HepG2 (cell line): Measurements from ENCODE around the gene DOC2A. TPM values are rescaled to one million over a fixed set of nuclear protein-coding genes. Genes with fewer than 3 reads are reported as not detected.

Source experiments
- CBX5 ChIP-seq: sonication (generic); formaldehyde crosslinking; IDR thresholded peaks from 2 replicates; pipeline ENCODE4 v1.4.0; 2020; ENCODE audit warnings: missing genetic modification reagents, borderline replicate concordance
- ERF ChIP-seq: IDR thresholded peaks from 2 replicates; pipeline ENCODE4 v1.6.1; 2018; ENCODE audit warnings: missing biosample characterization, missing genetic modification reagents
- GZF1 ChIP-seq: sonication (generic); formaldehyde crosslinking; IDR thresholded peaks from 2 replicates; pipeline ENCODE4 v1.5.1; 2020; ENCODE audit warnings: mild to moderate bottlenecking, missing genetic modification reagents
- HIVEP1 ChIP-seq: sonication (generic); formaldehyde crosslinking; IDR thresholded peaks from 2 replicates; pipeline ENCODE4 v1.4.0; 2020; ENCODE audit warnings: mild to moderate bottlenecking, missing genetic modification reagents
- HNF1B ChIP-seq: sonication (generic); formaldehyde crosslinking; IDR thresholded peaks from 2 replicates; pipeline ENCODE4 v1.5.1; 2020; ENCODE audit warnings: mild to moderate bottlenecking, moderate library complexity, missing genetic modification reagents
- HOXD1 ChIP-seq: sonication (generic); formaldehyde crosslinking; IDR thresholded peaks from 2 replicates; pipeline ENCODE4 v1.5.0; 2020; ENCODE audit warnings: missing genetic modification reagents
- KAT8 ChIP-seq: IDR thresholded peaks from 2 replicates; pipeline ENCODE4 v1.6.1; 2016; ENCODE audit warnings: missing genetic modification reagents, missing compliant biosample characterization
- NR2F2 ChIP-seq: IDR thresholded peaks from 2 replicates; pipeline ENCODE4 v1.6.1; 2012; ENCODE audit warnings: low read depth, inconsistent platforms, borderline replicate concordance
- SIN3A ChIP-seq: IDR thresholded peaks from 2 replicates; pipeline ENCODE4 v1.6.1; 2011; ENCODE audit warnings: low read depth, mild to moderate bottlenecking, control low read depth, low read length, borderline replicate concordance
- SUZ12 ChIP-seq: fragments of 150-350 bp; IDR thresholded peaks from 2 replicates; pipeline ENCODE4 v1.6.1; 2014; ENCODE audit warnings: low read depth, low read length
- ZBTB7A ChIP-seq: sonication (generic); formaldehyde crosslinking; IDR thresholded peaks from 2 replicates; pipeline ENCODE4 v1.8.0; 2022; ENCODE audit warnings: mild to moderate bottlenecking, missing genetic modification reagents
- ZNF124 ChIP-seq: sonication (generic); formaldehyde crosslinking; IDR thresholded peaks from 2 replicates; pipeline ENCODE4 v1.4.0; 2020; ENCODE audit warnings: missing genetic modification reagents
- ZNF234 ChIP-seq: sonication (generic); formaldehyde crosslinking; conservative IDR thresholded peaks from 2 replicates; pipeline ENCODE4 v1.5.1; 2020; ENCODE audit warnings: mild to moderate bottlenecking, missing genetic modification reagents
- ZNF557 ChIP-seq: sonication (generic); formaldehyde crosslinking; IDR thresholded peaks from 2 replicates; pipeline ENCODE4 v1.4.0; 2020; ENCODE audit warnings: missing genetic modification reagents
- ZNF567 ChIP-seq: sonication (generic); formaldehyde crosslinking; IDR thresholded peaks from 2 replicates; pipeline ENCODE4 v1.8.1; 2023; ENCODE audit warnings: mild to moderate bottlenecking, missing genetic modification reagents, borderline replicate concordance
- ZNF674 ChIP-seq: sonication (generic); formaldehyde crosslinking; IDR thresholded peaks from 2 replicates; pipeline ENCODE4 v1.5.0; 2020; ENCODE audit warnings: low read depth, mild to moderate bottlenecking, missing genetic modification reagents
- ZNF687 ChIP-seq: sonication (generic); formaldehyde crosslinking; IDR thresholded peaks from 2 replicates; pipeline ENCODE4 v1.5.1; 2020; ENCODE audit warnings: mild to moderate bottlenecking, missing genetic modification reagents, moderate library complexity
- polyA plus RNA-seq, 8 experiments: library from polyadenylated mRNA; depleted of rRNA in 3 of 8; stranded (reverse) in 7 of 8; unstranded in 1 of 8; fragments of >200 nt; fragmentation: Illumina TruSeq in 4 of 8; extraction: Trizol in 4 of 8; gene quantifications; 2 replicates each; pipeline versions ENCODE4 v1.2.1 to v1.2.3, GENCODE V29; 2011 to 2016; ENCODE audit warnings: low read depth in 4 of 8, missing spikeins in 1 of 8, mixed read lengths in 1 of 8; ENCODE audit not compliant: insufficient read depth in 1 of 8
- total RNA-seq, 5 experiments: library from RNA; depleted of rRNA; stranded (reverse); fragments of >200 nt; fragmentation: Illumina TruSeq; extraction: Trizol; gene quantifications; 2 replicates each; pipeline ENCODE4 v1.2.3, GENCODE V29; 2016; ENCODE audit warnings: low read depth in 1 of 5
- TF ChIP-seq, protein P1 (sequence below), 2 experiments: sonication (generic) in 1 of 2; formaldehyde crosslinking in 1 of 2; IDR thresholded peaks; 2 replicates each; pipeline versions ENCODE4 v1.4.0 to v1.6.1; 2018 to 2020; ENCODE audit warnings: missing genetic modification reagents in 2 of 2, borderline replicate concordance in 1 of 2, low read depth in 1 of 2, mild to moderate bottlenecking in 1 of 2, missing biosample characterization in 1 of 2
- TF ChIP-seq, protein P2 (sequence below): IDR thresholded peaks from 2 replicates; pipeline ENCODE4 v1.6.1; 2018; ENCODE audit warnings: missing genetic modification reagents, mild to moderate bottlenecking, missing compliant biosample characterization

Gene DOC2A
- total and polyA plus RNA-seq, 2 of the 13 experiments (the other 11 are each of a cell fraction or from before 2014, with no cell fraction given): 0.15 to 0.55 TPM

DNA sequence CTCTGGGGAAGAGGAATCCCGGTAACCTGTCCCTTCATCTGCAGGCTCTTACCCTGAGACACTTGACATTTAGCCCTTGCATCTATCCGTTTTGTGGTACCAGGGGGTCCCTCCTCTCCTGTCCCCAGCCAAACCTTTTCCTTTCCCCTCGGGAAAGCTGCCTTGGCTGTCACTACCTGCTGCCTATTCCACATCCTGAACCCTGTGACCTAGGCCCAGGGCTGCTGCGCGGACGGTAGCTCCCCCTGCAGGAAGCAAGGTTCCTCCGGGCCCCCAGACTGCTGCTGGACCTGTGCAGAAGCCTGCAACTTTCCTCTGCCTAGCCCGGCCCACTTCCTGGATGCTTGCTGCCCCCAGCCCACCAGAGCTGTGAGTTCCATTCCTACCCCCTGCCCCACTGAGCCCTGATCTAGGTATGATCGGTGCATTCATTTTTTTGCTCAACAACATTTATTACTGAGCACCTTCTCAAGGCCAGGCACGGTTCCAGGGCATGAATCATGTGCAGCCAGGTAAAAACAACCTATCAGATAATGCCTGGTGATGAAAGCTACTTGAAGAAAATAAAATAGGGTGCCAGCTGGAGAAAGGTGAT lies 44.2 kb upstream of the DOC2A start (continued):
- peak; percentile 73 for TF ChIP-seq ZNF687
- no peak for TF ChIP-seq HIVEP1 (CRISPR knock-in tag)
- no peak for TF ChIP-seq ZNF674
- 0 out of 2 replicates have a peak, but pooled peaks have one; percentile 49 for TF ChIP-seq CBX5 (CRISPR knock-in tag)
- TF ChIP-seq ERF (CRISPR knock-in tag): 0 out of 2 replicates have a peak, but pooled peaks have one; percentile 22
- TF ChIP-seq, protein P1, sequence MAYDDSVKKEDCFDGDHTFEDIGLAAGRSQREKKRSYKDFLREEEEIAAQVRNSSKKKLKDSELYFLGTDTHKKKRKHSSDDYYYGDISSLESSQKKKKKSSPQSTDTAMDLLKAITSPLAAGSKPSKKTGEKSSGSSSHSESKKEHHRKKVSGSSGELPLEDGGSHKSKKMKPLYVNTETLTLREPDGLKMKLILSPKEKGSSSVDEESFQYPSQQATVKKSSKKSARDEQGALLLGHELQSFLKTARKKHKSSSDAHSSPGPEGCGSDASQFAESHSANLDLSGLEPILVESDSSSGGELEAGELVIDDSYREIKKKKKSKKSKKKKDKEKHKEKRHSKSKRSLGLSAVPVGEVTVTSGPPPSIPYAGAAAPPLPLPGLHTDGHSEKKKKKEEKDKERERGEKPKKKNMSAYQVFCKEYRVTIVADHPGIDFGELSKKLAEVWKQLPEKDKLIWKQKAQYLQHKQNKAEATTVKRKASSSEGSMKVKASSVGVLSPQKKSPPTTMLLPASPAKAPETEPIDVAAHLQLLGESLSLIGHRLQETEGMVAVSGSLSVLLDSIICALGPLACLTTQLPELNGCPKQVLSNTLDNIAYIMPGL (CRISPR knock-in tag; IDR thresholded peaks at IDR 0.05; ENCODE audit: borderline replicate concordance in 1 of 2, low read depth in 1 of 2): peak; percentile 82 to 91
- TF ChIP-seq, protein P2, sequence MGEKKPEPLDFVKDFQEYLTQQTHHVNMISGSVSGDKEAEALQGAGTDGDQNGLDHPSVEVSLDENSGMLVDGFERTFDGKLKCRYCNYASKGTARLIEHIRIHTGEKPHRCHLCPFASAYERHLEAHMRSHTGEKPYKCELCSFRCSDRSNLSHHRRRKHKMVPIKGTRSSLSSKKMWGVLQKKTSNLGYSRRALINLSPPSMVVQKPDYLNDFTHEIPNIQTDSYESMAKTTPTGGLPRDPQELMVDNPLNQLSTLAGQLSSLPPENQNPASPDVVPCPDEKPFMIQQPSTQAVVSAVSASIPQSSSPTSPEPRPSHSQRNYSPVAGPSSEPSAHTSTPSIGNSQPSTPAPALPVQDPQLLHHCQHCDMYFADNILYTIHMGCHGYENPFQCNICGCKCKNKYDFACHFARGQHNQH (CRISPR knock-in tag): peak; percentile 41; the same call in 1 of the 2 replicates
- no peak for TF ChIP-seq ZNF557 (CRISPR knock-in tag)
- peak; percentile 22; the same call in 1 of the 2 replicates for TF ChIP-seq HOXD1 (CRISPR knock-in tag)
- 0 out of 2 replicates have a peak, but pooled peaks have one; percentile 49 for TF ChIP-seq SIN3A
- 0 out of 2 replicates have a peak, but pooled peaks have one; percentile 17 for TF ChIP-seq SUZ12
- TF ChIP-seq KAT8: peak; percentile 40; the same call in 1 of the 2 replicates
- peak; percentile 37; the same call in 1 of the 2 replicates for TF ChIP-seq NR2F2
- 0 out of 2 replicates have a peak, but pooled peaks have one; percentile 37 for TF ChIP-seq ZBTB7A (CRISPR knock-in tag)
- peak; percentile 74; the same call in 1 of the 2 replicates for TF ChIP-seq ZNF124
- TF ChIP-seq ZNF234 (CRISPR knock-in tag): no peak
- TF ChIP-seq HNF1B (CRISPR knock-in tag): peak; percentile 52; the same call in 1 of the 2 replicates
- no peak for TF ChIP-seq GZF1
- no peak for TF ChIP-seq ZNF567 (CRISPR knock-in tag)
